Epidermal melanocyte (primary cell): ENCODE results near the gene CERS6.

Experiments
- DNase-seq: peaks from one replicate; pipeline ENCODE4 v3.0.0; 2011; ENCODE audit warnings: low spot score; ENCODE audit not compliant: insufficient read length

CERS6 gene

DNA sequence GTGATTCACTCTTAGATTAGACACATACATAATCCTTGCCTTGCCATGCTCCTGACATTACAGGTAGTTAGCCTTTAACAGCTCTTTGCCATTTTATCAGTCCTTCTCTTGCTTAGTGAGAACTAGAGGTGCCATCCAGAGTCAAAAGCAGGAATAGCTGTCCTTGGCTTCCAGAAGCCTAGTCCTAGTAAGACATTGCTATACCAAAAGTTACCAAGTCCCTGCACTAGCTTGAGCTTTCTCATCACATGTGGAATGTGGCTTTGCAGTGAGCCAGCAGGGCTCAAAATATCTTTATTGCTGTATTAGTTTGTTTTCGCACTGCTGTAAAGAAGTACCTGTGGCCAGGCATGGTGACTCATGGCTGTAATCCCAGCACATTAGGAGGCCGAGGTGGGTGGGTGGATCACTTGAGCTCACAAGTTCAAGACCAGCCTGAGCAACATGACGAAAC lies 241.6 kb downstream of the CERS6 start:
- no peak for DNase-seq

DNA sequence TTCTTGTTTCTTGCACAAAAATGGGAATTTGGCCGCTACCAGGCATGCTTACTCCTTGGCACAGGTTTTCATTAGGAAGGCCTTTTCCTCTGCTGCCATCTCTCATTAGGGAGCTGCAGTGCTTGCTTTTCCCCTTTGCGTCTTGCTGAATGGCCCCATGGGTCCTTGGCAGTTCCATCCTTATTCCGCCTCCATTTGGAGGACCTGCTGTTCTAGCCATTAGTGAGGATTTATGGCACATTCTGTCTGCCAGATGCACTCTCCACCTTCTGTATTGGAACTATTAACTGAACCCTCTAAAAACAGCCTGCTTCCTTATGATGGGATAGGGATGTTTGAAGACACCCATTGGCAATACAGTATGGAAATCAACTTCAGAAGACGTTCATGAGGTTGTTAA lies 242.9 kb downstream of the CERS6 start:
- DNase-seq = no peak

DNA sequence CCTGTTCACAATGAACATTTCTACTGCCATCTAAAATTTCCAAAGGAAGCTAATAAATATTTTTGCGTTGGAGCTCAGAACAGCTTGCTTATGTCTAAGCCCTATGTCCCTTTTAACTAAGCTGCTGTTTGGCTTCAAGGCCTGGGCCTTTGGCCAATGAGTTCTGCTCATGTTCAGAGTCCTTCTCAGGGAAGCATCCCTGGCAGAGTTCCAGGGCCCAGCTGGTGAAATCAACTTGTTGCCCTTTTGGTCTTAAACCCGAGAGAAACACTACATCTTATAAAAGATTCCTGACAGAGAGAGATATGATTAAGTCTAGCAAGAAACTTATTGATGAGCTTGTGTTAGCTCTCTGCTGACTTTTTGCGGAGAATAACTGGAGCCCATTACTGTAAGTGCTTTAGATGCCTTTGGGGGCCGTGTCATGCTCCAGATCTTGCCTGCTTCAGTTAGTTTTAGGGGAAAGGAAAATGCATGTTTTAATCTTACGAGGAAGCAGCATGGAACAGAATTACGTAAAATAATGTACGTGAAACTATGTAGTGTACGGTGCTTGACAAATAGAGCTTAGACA lies 243.9 kb downstream of the CERS6 start:
- DNase-seq = peak; percentile 16

DNA sequence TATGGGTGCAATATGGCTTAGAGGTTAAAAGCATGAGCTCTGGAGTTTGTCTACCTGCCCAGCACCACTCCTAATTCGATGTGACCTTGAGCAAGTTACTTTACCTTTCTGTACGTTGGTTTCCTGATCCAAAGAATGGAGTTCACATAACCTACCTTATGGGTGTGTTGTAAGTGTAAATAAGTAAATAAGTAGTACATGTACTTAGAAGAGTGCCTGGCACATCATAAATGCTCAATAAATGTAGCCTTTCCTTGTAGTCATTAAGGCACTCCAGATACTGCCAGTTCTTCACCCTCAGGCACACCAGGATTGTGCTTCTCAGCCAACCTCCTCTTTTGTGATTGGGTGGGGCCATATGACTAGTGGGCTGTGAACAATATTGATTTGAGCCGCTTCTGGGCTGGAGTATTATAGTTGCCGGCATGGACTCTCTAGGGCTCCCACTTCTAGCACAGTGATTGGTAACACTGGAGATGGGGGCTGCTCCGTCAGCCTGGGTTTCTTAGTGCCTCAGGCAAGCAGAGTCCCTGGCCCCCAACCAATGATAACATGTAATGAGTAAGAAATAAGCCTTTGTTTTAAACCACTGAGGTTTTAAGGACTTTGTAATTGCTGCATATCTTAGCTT lies 244.7 kb downstream of the CERS6 start:
- no peak for DNase-seq

DNA sequence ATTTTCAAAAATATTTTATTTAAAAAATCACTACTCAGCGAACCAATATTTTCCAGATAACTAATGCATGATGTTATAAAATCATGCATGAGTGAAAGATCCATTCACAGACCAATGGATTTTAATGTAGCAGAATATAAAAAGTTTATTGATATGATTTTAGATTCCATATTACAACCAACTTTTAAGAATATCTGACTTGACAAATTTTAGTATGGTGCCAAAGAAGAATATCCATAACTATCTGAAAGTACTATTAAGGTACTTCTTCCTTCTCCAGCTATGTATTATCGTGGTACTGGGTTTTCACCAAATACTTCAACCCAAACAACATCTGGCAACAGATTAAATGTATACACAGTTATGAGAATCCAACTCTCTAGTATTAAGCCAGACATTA lies 246.5 kb downstream of the CERS6 start:
- no peak for DNase-seq

DNA sequence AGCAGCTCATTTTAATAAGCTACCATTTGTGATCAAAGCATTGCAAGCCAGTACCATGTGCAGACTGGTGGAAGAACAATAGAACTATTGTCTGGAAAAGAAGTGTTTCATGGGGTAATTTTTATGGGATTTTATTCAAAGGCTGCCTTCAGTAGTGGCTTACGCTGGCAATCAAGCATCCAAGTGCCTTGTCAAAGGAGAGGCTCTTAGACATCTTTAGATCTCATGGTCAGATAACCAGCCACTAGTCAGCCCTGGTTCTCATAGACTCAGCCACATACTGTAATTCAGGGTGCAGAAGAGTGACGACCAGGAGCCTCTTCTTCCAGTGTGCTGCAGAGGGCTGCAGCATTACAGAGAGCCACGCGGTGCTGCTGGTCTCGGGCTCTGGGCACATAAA lies 247.9 kb downstream of the CERS6 start:
- no peak for DNase-seq

DNA sequence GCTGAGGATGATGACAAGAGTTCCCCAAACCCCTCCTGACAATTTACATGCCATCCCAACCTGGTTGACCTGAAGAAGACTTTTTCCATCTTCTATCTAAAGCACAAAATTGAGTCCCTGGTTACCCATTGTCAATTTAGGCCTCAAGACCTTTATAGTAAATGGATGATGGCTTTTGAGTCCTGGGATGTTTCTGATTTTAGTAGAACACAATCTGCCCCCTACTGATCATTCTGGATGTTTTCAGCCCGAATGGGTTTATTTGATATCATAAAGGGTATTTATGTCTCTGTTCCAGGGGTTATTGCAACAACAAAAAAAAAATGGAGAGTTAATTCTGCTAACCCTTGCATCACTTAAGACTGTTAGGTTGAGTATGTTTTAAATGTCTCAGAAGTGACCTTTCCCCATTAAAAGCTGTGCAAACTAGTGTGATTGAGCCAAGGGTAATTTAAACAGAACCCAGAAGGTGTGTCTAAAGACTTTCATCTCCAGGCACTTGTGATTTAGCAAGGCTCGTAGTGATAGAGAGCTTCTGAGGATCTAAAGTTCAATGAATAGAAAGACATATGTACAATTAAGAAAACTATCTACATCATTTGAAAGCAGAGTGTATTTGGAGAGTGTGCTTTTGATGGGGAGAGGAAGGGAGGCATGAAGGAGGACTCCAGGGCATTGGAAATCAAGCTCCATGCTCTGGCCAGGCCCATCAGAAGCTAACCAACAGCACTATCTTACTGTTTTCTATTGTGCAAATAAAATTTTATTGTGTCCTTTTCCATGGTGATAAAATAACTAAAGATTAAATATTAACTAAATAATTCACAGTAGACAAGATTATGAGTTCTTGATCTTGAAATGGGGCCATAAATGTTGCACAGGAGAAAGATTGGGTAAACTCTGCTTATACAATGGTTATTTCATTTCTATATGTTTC lies 249.7 kb downstream of the CERS6 start:
- no peak for DNase-seq

DNA sequence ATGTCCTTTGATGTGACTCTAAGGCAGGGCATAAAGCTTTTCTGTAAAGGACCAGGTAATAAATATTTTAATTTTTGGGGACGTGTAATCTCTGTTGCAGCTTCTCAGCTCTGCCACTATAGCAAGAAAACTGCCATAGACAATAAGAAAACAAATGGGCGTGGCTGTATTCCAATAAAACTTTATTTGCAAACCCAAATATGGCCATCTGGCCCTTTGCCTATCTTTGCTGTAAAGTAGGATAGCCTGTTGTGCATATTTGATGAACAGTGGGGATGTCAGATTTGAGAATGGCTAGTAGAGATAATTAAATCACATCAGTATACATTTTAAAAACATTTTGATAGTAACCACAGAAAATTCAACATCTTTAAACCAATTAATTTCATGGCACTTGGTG lies 250.7 kb downstream of the CERS6 start:
- DNase-seq = no peak

DNA sequence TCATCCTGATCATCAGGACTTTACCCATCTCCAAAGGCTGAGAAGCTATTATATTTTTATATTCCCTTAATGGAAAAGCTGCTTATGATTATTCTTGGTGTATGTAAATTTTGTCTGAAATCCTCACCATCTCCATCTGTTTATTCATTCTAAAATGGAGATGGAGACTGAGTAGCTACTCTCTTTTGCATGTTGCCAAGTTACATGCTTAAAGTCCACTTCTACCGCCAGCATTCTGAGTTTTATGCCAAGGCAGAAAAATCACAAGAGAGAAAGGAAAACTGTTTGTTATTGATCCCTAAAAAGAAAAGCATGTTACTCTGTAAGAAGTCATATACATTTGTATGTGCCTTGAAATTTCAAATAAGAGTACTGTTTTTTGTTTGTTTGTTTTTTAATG lies 252.0 kb downstream of the CERS6 start:
- no peak for DNase-seq

DNA sequence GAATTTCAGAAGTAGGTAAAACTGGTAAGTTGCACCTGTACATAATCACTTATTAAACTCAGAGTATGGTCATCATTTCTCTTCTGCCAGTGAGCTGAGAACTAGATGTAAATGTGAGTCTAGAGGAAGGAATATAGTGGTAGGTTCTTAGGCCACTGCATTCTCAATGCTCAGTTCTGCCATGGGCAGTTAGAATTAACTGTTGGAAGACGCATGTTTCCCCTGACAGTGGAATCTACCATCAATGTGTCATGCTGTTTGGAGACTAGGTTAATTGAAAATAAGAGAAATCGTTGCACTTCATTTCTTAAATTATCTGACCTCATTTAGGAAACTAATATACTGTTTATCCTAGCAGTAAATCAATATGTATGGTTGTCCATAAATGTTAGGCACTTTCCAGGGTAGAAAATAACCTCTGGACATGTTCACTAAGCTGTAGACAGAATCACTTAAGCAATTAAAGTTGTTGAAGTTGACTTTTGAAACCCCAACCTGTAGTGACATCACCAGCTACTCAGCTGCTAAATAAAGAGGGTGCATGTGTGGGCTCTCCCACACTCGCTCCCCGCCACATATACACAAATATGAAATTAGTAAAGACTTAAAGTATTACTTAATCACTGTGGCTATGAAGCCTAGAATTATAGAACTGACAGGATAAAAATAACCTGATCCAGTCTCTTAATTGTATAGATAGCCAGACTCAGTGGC lies 254.8 kb downstream of the CERS6 start:
- no peak for DNase-seq

DNA sequence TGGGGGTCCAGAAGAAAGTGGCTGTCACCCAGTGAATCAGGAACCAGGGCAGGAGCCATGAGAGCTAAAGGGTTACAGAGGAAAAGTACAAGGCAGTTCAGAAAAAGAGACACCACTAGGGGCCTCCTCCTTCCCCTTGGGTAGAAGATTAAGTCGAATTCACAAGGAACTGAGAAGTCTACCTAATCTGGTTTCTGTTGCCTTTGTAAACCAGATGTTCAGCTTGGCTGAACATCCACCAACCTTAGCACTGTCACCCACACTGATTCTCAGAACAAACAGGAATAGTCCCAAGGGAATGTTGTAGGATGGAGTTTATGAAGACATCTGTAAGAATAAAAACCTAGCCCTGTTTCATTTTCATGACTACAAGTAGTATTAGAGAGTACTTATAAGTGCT lies 256.0 kb downstream of the CERS6 start:
- DNase-seq = no peak

DNA sequence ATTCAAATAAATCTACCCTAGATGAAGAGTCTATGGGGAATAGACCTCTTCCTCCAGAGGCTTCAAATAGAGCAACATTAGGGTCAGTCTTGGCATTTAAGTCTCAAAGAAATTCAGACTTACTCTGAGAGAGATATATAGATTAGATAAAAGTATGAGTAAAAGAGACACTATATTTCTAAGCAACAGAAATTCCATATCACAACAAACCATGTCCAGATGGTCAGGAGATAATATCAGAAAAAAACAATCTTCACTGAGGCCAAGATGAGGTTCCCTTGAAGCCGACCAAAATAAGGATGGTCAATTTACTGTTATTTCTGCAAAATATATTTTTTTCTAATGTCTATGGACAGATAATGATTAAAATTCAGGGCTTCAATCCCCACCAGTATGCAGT lies 257.3 kb downstream of the CERS6 start:
- no peak for DNase-seq

DNA sequence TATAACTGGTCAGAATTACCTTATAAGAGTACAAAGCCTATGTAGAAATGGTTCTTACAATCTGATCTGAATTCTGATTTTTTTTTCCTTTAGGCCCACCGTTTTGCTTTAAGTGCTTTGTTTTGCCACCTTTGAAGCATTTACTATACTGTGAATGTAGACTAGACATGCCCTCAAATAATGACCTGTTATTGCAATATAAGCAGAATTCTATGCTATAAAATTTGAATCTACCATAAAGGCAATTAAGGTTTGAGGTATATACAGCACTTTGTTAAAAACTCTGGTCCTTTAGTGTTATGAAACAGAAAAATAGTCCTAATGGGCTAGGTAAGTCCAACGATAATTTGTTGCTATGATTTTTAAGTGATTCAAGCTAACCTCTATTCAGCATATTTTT lies 259.8 kb downstream of the CERS6 start:
- DNase-seq = no peak

DNA sequence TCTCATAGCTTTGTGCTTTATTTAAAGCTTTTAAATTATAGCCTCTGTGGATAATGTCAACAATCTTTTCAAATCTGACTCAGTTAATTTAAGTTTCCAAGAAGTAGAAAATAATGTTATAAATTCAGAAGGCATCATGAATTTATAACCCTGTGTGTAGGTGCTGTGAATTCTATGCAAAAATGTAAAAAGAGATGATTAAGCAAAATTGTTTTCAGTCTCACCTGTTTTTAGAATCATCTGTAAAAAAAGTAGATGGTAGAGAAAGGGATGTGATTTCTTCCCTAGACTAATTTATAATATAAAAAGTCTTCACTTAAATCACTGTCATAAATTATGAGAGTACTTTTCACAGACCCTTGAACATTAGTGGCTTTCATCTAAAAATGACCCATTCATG lies 260.8 kb downstream of the CERS6 start:
- DNase-seq = no peak

DNA sequence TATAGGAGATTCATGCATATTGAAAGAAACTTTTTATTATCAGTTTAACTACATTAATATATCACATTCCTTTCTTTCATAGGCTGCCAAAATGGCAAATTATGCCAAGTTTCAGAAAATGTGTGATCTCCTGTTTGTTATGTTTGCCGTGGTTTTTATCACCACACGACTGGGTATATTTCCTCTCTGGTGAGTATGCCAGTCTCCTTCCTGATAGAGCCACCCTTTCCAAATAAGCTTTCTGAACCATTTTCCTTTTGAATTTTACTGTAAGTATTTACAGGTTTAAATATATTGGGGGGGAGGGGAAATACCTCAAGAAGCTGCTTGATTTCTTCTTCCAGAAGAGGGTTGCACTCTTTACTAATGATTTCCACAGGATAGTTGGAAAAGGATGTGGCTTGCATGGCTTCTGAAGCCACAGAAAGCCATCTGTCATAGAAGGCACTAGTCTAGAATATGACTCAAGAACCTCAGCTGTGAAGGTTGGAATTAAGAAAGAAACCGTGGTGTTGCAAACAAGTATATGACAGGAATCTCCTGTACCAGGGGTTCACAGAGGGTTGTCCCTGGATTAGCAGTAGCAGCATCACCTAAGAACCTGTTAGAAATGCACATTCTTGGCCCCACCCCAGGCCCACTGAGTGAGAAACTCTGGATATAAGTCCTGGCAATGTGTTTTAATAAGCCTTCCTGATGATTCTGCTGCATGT lies 261.9 kb downstream of the CERS6 start:
- no peak for DNase-seq

DNA sequence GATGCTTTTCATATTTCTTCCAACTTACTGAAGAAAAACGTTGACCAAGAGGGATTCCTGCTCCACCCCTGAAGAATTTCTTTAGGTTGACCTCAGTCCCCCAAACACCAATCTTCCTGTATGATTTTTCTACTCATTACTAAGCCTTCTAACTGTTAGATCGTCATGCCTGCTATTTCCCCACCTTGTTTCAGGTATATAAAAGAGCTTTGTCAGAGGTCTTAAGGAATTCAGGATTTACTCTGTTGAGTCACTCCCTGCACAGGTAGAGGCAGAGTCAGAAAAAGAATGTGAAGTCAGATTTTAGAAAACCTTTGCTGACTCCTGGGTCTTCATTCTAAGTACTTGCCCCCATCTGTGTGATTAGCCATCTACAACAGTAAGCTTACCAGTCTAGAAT lies 262.6 kb downstream of the CERS6 start:
- DNase-seq = no peak

DNA sequence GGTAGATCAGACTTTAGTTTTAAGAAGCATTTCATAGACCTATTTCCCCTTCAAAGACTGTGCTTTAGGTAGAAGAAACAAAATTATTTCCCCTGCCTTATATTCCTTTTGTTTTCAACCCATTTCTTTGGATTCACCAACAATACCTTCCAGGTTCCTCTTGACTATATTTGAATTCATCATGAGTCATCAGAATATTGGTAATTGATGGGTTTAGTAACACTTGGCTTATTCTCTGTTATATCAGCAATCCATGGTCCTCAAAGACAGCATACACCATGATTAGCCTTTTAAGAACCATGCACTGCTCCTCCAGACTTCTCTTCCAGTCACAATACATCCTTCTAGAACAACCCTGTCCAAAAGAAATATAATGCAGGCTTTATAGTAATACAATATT lies 263.4 kb downstream of the CERS6 start:
- DNase-seq = no peak

DNA sequence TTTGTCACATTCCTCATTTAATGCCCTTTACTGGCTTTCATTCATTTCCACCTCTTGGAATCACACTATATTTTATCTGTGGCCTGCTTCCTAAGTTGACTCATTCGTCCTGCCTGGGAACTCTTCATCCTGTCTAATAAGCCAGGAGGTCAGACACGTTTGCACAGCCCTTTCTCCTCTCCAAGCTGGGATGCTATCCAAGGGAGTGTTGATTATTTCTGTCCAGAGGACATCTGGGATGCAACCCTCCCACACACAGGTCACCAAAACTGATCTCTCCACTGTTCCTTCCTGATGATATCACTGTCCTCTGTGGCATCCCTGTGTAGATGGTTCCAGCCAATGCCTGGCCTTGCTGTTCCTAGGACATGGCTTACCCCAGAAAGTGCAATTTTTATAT lies 266.5 kb downstream of the CERS6 start:
- DNase-seq = no peak

DNA sequence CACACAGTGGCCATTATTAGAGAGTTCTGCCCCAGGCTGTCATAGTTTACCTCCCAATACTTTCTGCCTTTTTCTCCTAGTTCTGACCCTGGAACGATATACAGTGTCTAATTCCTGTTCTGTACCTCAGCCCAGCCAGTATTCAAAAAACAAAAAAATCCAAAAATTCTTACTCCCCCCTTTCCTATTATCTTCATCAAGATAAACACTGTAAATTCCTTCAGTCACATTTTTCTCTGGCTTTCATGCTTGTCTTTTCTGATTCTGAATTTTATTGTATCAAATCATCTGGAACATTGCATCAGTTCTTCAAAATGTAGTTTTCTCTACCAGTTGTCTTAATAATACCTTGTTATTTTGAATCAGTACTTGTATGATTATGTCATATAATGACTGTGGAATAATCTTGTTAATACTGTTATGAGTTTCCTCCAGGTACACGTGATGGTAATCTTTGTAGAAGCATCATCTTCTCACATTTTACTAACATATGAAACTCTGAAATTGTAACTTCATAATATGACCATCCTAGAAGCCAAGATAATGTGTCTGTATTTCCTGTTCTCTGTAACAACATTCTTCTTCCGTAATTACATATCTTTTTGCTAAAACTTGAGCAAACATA lies 267.3 kb downstream of the CERS6 start:
- DNase-seq = no peak

DNA sequence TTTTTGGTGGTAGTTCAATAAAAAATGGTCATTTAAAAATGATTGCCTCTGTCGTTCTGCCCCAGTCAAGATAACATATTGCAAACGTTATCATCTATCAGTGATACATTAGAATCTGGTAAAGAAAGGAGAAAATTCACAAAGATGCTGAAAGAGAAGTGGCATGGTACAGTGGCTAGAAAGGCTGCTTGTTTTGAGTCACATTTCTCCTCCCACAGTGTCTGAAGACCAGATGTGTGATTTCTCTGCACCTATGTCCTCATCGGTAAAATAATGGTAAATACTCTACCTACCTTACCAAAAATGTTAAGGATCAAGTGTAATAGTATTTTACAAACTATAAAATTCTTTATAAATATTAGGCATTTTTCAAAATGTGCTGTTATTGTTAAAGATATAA lies 270.3 kb downstream of the CERS6 start:
- no peak for DNase-seq
